ENCODE results near the gene MASP1. TPM values are rescaled to one million over a fixed set of nuclear protein-coding genes. Genes with fewer than 3 reads are reported as not detected.

The MASP1 gene
- total and polyA plus RNA-seq, 12 donors: 0.72 to 19.5 (median 4.9) TPM

DNA sequence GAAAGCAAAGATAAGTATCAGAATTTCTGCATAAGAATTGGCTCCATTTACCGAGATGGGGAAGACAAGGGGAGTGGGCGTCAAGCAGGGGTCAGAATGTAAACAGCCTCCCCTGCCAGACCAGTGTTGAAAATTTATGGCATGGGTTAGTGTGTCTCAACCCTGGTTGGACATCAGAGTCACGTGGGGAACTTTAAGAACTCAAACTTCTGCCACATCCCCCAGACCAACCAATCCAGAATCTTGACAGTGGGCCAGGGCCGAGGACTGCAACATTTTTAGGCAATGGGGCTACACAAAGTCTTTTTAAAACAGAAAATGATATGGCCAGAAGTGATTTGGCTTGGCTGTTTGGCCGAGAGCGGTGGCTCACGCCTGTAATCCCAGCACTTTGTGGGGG, 14.3 kb upstream of the MASP1 start:
- no peak for DNase-seq
- Histone ChIP-seq H3K27ac (no peak overlapping the region), H3K4me1 (replicated peaks in 1 of 2) (no peaks in the 10 kb centered on the region), H3K4me3 (no peak overlapping the region), H3K27me3 (no peaks in the 10 kb centered on the region), H3K9me3 (replicated peaks in 1 of 3) (no peaks in the 10 kb centered on the region), H3K36me3 (replicated peaks in 1 of 2) (no peaks in the 10 kb centered on the region)
- no peak for TF ChIP-seq CTCF (IDR thresholded peaks at IDR 0.05)
- TF ChIP-seq POLR2A (IDR thresholded peaks at IDR 0.05): no peak
- intact Hi-C loops (cut with DNase I): no loop called here
- 64 to 81% (median 75%) methylated on average over 7 of the region's 7 CpGs for WGBS, 4 donors

DNA sequence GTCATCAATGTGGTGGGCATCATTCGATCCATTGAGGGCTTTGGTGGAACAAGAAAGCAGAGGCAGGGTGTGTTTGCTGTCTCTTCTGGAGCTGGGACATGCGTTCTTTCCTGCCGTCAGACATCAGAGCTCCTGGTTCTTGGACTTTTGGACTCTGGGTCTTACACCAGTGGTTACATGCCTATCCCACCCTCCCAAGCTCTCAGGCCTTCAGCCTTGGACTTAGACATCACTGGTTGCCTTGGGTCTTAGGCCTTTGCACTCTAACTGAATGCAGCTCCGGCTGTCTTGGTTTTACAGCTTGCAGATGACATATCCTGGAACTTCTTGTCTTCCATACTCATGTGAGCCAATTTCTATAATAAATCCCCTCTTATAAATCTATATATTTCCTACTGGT, 8.1 kb upstream of the MASP1 start:
- intact Hi-C loops (cut with DNase I): no loop called here
- TF ChIP-seq POLR2A (IDR thresholded peaks at IDR 0.05): no peak
- no peak for TF ChIP-seq CTCF (IDR thresholded peaks at IDR 0.05)
- Histone ChIP-seq H3K4me3 (no peak overlapping the region), H3K36me3 (replicated peaks in 1 of 2) (no peaks in the 10 kb centered on the region), H3K9me3 (replicated peaks in 1 of 3) (no peaks in the 10 kb centered on the region), H3K4me1 (replicated peaks in 1 of 2) (no peaks in the 10 kb centered on the region), H3K27ac (no peak overlapping the region), H3K27me3 (no peaks in the 10 kb centered on the region)
- 89 to 94% (median 89%) methylated on average over 4 of the region's 4 CpGs for WGBS, 4 donors
- DNase-seq: no peak

GRCh38 chr3:187296911-187297310, 5.4 kb upstream of the MASP1 start:
- no peaks in the 10 kb centered on the region for H3K4me1 ChIP-seq (replicated peaks in 1 of 2)
- intact Hi-C loops (cut with DNase I): no loop called here
- 61 to 78% (median 69%) methylated on average over 2 of the region's 2 CpGs for WGBS, 4 donors
- no peak overlapping the region for H3K4me3 ChIP-seq
- H3K27me3 ChIP-seq: no peaks in the 10 kb centered on the region
- no peak for TF ChIP-seq POLR2A (IDR thresholded peaks at IDR 0.05)
- no peak for TF ChIP-seq CTCF (IDR thresholded peaks at IDR 0.05)
- H3K9me3 ChIP-seq (replicated peaks in 1 of 3): no peaks in the 10 kb centered on the region
- no peak for DNase-seq
- H3K27ac ChIP-seq: no peak overlapping the region
- H3K36me3 ChIP-seq (replicated peaks in 1 of 2): no peaks in the 10 kb centered on the region

DNA sequence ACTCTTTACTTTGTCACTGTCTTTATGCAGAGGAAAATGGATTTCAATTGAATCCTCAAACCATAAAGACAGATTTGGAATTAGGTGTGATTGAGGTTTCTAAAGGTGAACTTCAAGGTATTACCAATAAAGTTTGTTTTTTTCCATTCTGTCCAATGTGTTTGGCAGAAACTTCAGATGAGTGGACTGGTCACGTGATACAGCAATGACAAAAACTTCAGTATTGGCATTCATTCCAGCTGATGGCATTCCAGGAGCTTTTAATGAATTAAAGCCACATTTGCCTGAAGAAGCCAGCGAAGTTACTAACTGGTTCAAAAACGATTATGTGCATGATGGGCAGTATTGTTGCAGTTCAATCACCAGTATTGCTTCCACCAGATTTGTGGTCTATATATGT, 4.5 kb upstream of the MASP1 start:
- WGBS, 4 donors: 64 to 77% (median 68%) methylated on average over 3 of the region's 3 CpGs
- Histone ChIP-seq H3K27ac (no peak overlapping the region), H3K9me3 (replicated peaks in 1 of 3) (no peaks in the 10 kb centered on the region), H3K4me3 (no peak overlapping the region), H3K4me1 (replicated peaks in 1 of 2) (peaks cover 0 to 5% of the 10 kb centered on the region in 2 donors), H3K36me3 (replicated peaks in 1 of 2) (no peaks in the 10 kb centered on the region), H3K27me3 (no peaks in the 10 kb centered on the region)
- intact Hi-C loops (cut with DNase I): no loop called here
- TF ChIP-seq CTCF (IDR thresholded peaks at IDR 0.05): no peak
- no peak for DNase-seq
